Thoracic aorta (tissue), 2 donors: ENCODE measurements around the gene LENEP. TPM values are rescaled to one million over a fixed set of nuclear protein-coding genes. Genes with fewer than 3 reads are reported as not detected.

Experiments used
- ATAC-seq: fragments of 150-250 bp; one replicate; pipeline ENCODE4 v1.8.0; 2017; ENCODE audit warnings: low read depth; ENCODE audit not compliant: insufficient number of reproducible peaks, low FRiP score
- DNase-seq: peaks from one replicate; pipeline ENCODE4 v3.0.0-alpha.2; 2020; ENCODE audit warnings: low spot score
- H3K27ac ChIP-seq, 2 donors: fragments of 200-600 bp; sonication (generic); 1 replicate in 1 of 2; 2 replicates in 1 of 2; pipeline ENCODE4 v1.5.1; 2016; ENCODE audit warnings: mild to moderate bottlenecking in 2 of 2, moderate library complexity in 2 of 2
- H3K27me3 ChIP-seq: fragments of 200-600 bp; sonication (generic); replicated peaks from 2 replicates; pipeline ENCODE4 v1.6.0; 2016; ENCODE audit warnings: mild to moderate bottlenecking; ENCODE audit not compliant: insufficient read depth
- H3K36me3 ChIP-seq: fragments of 200-600 bp; sonication (generic); one replicate; pipeline ENCODE4 v1.5.1; 2016
- H3K4me1 ChIP-seq, 2 donors: fragments of 200-600 bp; sonication (generic); 1 replicate in 1 of 2; 2 replicates in 1 of 2; pipeline versions ENCODE4 v1.5.1 to v1.6.0; 2016; ENCODE audit warnings: low read depth in 2 of 2, mild to moderate bottlenecking in 1 of 2; ENCODE audit not compliant: control insufficient read depth in 1 of 2
- H3K4me3 ChIP-seq: fragments of 200-600 bp; sonication (generic); 2 replicates; pipeline ENCODE4 v1.5.1; 2016; ENCODE audit warnings: mild to moderate bottlenecking
- H3K9me3 ChIP-seq: fragments of 200-600 bp; sonication (generic); 2 replicates; pipeline ENCODE4 v1.5.1; 2016
- CTCF ChIP-seq: fragments of 200-600 bp; sonication (generic); IDR thresholded peaks from one replicate; pipeline ENCODE4 v1.5.1; 2019; ENCODE audit warnings: antibody characterized with exemption
- total RNA-seq, 2 donors: library from RNA; depleted of rRNA; stranded (reverse); fragments of >200 nt; gene quantifications; one replicate each; pipeline versions ENCODE4 v1.1.0 to v1.2.3, GENCODE V29; 2016

The LENEP gene
- total RNA-seq, 2 donors from 2014 or later = not detected

- Histone ChIP-seq H3K4me3 (no peak overlapping the region), H3K27me3 (no peaks in the 10 kb centered on the region), H3K9me3 (no peaks in the 10 kb centered on the region), H3K27ac (no peak overlapping the region), H3K36me3 (no peaks in the 10 kb centered on the region), H3K4me1 (peaks cover 0 to 4% of the 10 kb centered on the region in 2 donors)
- no peak for TF ChIP-seq CTCF
- no peak for ATAC-seq
- no peak for DNase-seq
Observed at GRCh38 chr1:155043793-155044192, 50.4 kb downstream of the LENEP start.

Other genes starting within 250 kb of the LENEP start
- gene KCNN3, start 123.3 kb upstream of the LENEP start, total RNA-seq = 1 to 10 TPM in 1 of 2 donors, under 1 TPM in 1; 0.95 to 1.8 TPM
- 10 to 100 TPM in 1 of 2 donors, 1 to 10 TPM in 1; 9.7 to 13.8 TPM for gene PMVK, start 56.9 kb upstream of the LENEP start, total RNA-seq
- 100 to 1,000 TPM; 185 to 227 TPM for gene PBXIP1, start 37.5 kb upstream of the LENEP start, total RNA-seq
- gene PYGO2, start 31.8 kb upstream of the LENEP start, total RNA-seq = 10 to 100 TPM; 17.8 to 21.4 TPM
- 100 to 1,000 TPM; 129 to 174 TPM for gene SHC1, start 22.8 kb upstream of the LENEP start, total RNA-seq
- 10 to 100 TPM; 13.5 to 23.7 TPM for gene CKS1B, start 18.9 kb upstream of the LENEP start, total RNA-seq
- 10 to 100 TPM; 23.8 to 27.2 TPM for gene FLAD1, start 10.2 kb upstream of the LENEP start, total RNA-seq
- 10 to 100 TPM; 35.3 to 66.3 TPM for gene ZBTB7B, start 9.2 kb downstream of the LENEP start, total RNA-seq
- under 1 TPM in 1 of 2 donors, not detected in 1; 0.42 TPM for gene DCST2, start 40.2 kb downstream of the LENEP start, total RNA-seq
- gene DCST1, start 40.2 kb downstream of the LENEP start, total RNA-seq = not detected
- gene ADAM15, start 57.7 kb downstream of the LENEP start, total RNA-seq = 100 to 1,000 TPM; 119 to 144 TPM
- gene EFNA4, start 70.2 kb downstream of the LENEP start, total RNA-seq = 1 to 10 TPM; 1.9 to 2.8 TPM
- gene EFNA3, start 85.3 kb downstream of the LENEP start, total RNA-seq = 1 to 10 TPM; 1.5 to 3.2 TPM
- 10 to 100 TPM in 1 of 2 donors, 1 to 10 TPM in 1; 4.6 to 15.4 TPM for gene EFNA1, start 134.3 kb downstream of the LENEP start, total RNA-seq
- gene SLC50A1, start 142.3 kb downstream of the LENEP start, total RNA-seq = 10 to 100 TPM; 13.0 to 22.2 TPM
- 10 to 100 TPM; 28.8 to 68.6 TPM for gene DPM3, start 146.9 kb downstream of the LENEP start, total RNA-seq
- gene KRTCAP2, start 179.7 kb downstream of the LENEP start, total RNA-seq = 100 to 1,000 TPM; 106 to 112 TPM
- gene TRIM46, start 180.3 kb downstream of the LENEP start, total RNA-seq = 1 to 10 TPM; 2.7 to 5.8 TPM
- 10 to 100 TPM; 45.3 to 81.6 TPM for gene THBS3, start 214.3 kb downstream of the LENEP start, total RNA-seq
- 10 to 100 TPM; 21.7 to 22.9 TPM for gene MTX1, start 215.1 kb downstream of the LENEP start, total RNA-seq